HCT116 (cell line): ENCODE results near the gene RAD21L1.

Source experiments
- JUND ChIP-seq: IDR thresholded peaks from 2 replicates; pipeline ENCODE4 v1.6.1; 2012
- POLR2A ChIP-seq: IDR thresholded peaks from 2 replicates; pipeline ENCODE4 v1.7.0; 2011; ENCODE audit warnings: borderline replicate concordance; ENCODE audit not compliant: insufficient read depth, insufficient read length; ENCODE audit errors: extremely low read depth
- RAD21 ChIP-seq: IDR thresholded peaks from 2 replicates; pipeline ENCODE4 v1.6.1; 2012; ENCODE audit warnings: low read depth, mild to moderate bottlenecking
- TF ChIP-seq, protein P1 (sequence below): IDR thresholded peaks from 2 replicates; pipeline ENCODE4 v1.6.1; 2011; ENCODE audit warnings: mild to moderate bottlenecking, low read length, moderate library complexity; ENCODE audit not compliant: insufficient replicate concordance; ENCODE audit errors: extremely low read depth

DNA sequence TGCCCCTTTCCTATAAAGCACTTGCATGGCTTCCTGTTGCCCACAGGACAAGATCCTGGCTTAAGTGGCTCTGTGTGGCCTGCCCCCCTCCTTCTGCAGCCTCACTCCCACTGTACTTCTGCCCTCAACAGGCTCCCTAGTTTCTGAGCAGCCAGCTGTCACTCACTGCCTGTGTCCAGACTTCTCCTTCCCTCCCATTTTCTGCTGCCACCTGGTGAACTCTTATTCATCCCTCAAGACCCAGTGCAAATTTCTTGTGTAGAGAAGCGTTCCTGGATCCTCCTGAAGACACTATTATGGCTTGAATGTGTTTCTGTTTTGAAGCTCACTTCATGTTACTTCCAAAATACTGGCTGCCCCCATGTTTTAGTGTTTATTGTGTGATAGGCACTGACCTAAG, 66.8 kb downstream of the RAD21L1 start:
- TF ChIP-seq, protein P1, sequence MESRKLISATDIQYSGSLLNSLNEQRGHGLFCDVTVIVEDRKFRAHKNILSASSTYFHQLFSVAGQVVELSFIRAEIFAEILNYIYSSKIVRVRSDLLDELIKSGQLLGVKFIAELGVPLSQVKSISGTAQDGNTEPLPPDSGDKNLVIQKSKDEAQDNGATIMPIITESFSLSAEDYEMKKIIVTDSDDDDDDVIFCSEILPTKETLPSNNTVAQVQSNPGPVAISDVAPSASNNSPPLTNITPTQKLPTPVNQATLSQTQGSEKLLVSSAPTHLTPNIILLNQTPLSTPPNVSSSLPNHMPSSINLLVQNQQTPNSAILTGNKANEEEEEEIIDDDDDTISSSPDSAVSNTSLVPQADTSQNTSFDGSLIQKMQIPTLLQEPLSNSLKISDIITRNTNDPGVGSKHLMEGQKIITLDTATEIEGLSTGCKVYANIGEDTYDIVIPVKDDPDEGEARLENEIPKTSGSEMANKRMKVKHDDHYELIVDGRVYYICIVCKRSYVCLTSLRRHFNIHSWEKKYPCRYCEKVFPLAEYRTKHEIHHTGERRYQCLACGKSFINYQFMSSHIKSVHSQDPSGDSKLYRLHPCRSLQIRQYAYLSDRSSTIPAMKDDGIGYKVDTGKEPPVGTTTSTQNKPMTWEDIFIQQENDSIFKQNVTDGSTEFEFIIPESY, result no peak
- TF ChIP-seq POLR2A (no peak), RAD21 (no peak), JUND (no peak)
